Transverse colon (tissue), 4 donors: ENCODE results near the gene OSCP1. TPM values are rescaled to one million over a fixed set of nuclear protein-coding genes. Genes with fewer than 3 reads are reported as not detected.

Experiments
- DNase-seq: peaks from one replicate; pipeline ENCODE4 v3.0.0-alpha.2; 2019
- H3K27ac ChIP-seq, 4 donors: fragments of 200-600 bp; sonication (generic); 2 replicates each; pipeline ENCODE4 v1.5.1; 2016 to 2018; ENCODE audit warnings: inconsistent platforms in 4 of 4
- H3K27me3 ChIP-seq: fragments of 200-600 bp; sonication (generic); 2 replicates; pipeline ENCODE4 v1.5.1; 2017; ENCODE audit warnings: inconsistent platforms
- H3K36me3 ChIP-seq, 4 donors: fragments of 200-600 bp; sonication (generic); 2 replicates each; pipeline ENCODE4 v1.5.1; 2017 to 2019; ENCODE audit warnings: inconsistent platforms in 4 of 4
- H3K4me1 ChIP-seq, 4 donors: fragments of 200-600 bp; sonication (generic); 2 replicates each; pipeline ENCODE4 v1.5.1; 2017 to 2020; ENCODE audit warnings: inconsistent platforms in 4 of 4
- H3K4me3 ChIP-seq, 4 donors: fragments of 200-600 bp; sonication (generic); 1 replicate in 1 of 4; 2 replicates in 3 of 4; pipeline versions ENCODE4 v1.5.1 to v1.6.1; 2017 to 2019; ENCODE audit warnings: inconsistent platforms in 4 of 4
- H3K9me3 ChIP-seq, 2 donors: fragments of 200-600 bp; sonication (generic); 2 replicates each; pipeline ENCODE4 v1.5.1; 2017 to 2019; ENCODE audit warnings: inconsistent platforms in 2 of 2
- CTCF ChIP-seq, 5 experiments: fragments of 200-600 bp in 3 of 5; fragments of 450-650 bp in 2 of 5; sonication (generic) in 3 of 5; IDR thresholded peaks; 1 replicate in 2 of 5; 2 replicates in 3 of 5; pipeline ENCODE4 v1.5.1; 2016 to 2017; ENCODE audit warnings: antibody characterized with exemption in 5 of 5, inconsistent platforms in 3 of 5, mild to moderate bottlenecking in 2 of 5, moderate library complexity in 1 of 5
- EP300 ChIP-seq: sonication (generic); formaldehyde crosslinking; IDR thresholded peaks from one replicate; pipeline ENCODE4 v1.6.1; 2017; ENCODE audit warnings: antibody characterized with exemption, low read depth
- POLR2A ChIP-seq: fragments of 450-650 bp; IDR thresholded peaks from one replicate; pipeline ENCODE4 v1.6.1; 2016; ENCODE audit warnings: antibody characterized with exemption, mild to moderate bottlenecking, moderate library complexity
- POLR2AphosphoS5 ChIP-seq, 3 donors: sonication (generic); formaldehyde crosslinking; IDR thresholded peaks; one replicate each; pipeline ENCODE4 v1.6.1; 2016; ENCODE audit warnings: antibody characterized with exemption in 3 of 3
- WGBS, 2 donors: methylation state at CpG; one replicate each; pipeline ENCODE4 v1.1.5; 2018; ENCODE audit warnings: low coverage in 1 of 2; 5-methylcytosine and 5-hydroxymethylcytosine counted together
- in situ Hi-C, 4 donors: fragments of 200-750 bp; cut with MboI; loops; one replicate each; pipeline versions ENCODE4 v1.15.0 to v1.15.1; 2017; ENCODE audit warnings: low sequenced_read_pairs in 3 of 4, low pct_ligation_motif_present in 1 of 4, low pct_unique_long_range_greater_than_20kb in 1 of 4
- intact Hi-C: fragments of 100-400 bp; cut with DNase I; formaldehyde crosslinking; loops from one replicate; pipeline ENCODE4 v1.15.1; 2023; ENCODE audit warnings: low total_unique reads
- total RNA-seq, 4 donors: library from RNA; depleted of rRNA; stranded (reverse); fragments of >200 nt; gene quantifications; one replicate each; pipeline ENCODE4 v1.1.0, GENCODE V29; 2016

Gene OSCP1
- total RNA-seq, 4 donors from 2014 or later: 1.2 to 4.8 (median 3.7) TPM; not detected in 1

GRCh38 chr1:36475910-36476604 lies 25.8 kb upstream of the OSCP1 start:
- Histone ChIP-seq H3K27me3 (no peaks in the 10 kb centered on the region), H3K9me3 (no peaks in the 10 kb centered on the region), H3K27ac (no peak overlapping the region), H3K36me3 (no peaks in the 10 kb centered on the region), H3K4me3 (no peak overlapping the region), H3K4me1 (no peaks in the 10 kb centered on the region)
- in situ Hi-C loops (no loop called here), intact Hi-C loops (no loop called here)
- no peak for DNase-seq
- 87 to 88% methylated on average over 3 to 7 of the region's 7 CpGs for WGBS, 2 donors
- TF ChIP-seq CTCF (IDR thresholded peaks at IDR 0.05) (no peak), POLR2AphosphoS5 (IDR thresholded peaks at IDR 0.05) (no peak), POLR2A (no peak), EP300 (no peak)

DNA sequence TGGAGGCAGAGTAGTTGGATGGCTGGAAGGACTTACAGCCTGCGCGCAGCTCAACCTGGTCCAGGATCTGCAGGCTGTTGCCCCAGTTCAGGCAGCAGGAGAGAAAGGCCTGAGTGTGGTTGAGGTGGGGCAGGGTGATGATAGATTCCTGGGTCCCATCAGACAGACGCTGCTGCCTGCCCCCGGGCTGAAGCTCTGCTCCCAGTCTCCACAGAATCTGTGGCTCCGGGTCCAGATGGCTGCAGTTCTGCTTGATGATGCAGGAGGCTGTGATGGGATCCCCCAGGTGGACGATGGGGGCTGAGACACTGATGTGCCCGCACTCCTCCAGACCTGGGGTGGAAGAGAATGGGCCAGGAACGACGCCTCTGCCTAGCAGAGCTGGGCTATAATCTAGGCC lies 25.1 kb upstream of the OSCP1 start:
- in situ Hi-C loops (no loop called here), intact Hi-C loops (no loop called here)
- no peak for TF ChIP-seq EP300
- no peak for TF ChIP-seq CTCF (IDR thresholded peaks at IDR 0.05)
- TF ChIP-seq POLR2AphosphoS5 (IDR thresholded peaks at IDR 0.05): no peak
- no peak for TF ChIP-seq POLR2A
- H3K27me3 ChIP-seq: no peaks in the 10 kb centered on the region
- H3K27ac ChIP-seq: no peak overlapping the region
- H3K9me3 ChIP-seq: no peaks in the 10 kb centered on the region
- WGBS, 2 donors: 75% methylated on average over 9 of the region's 9 CpGs; no CpG with 5 or more reads in 1 of the 2 donors
- H3K4me1 ChIP-seq: no peaks in the 10 kb centered on the region
- H3K36me3 ChIP-seq: no peaks in the 10 kb centered on the region
- no peak for DNase-seq
- no peak overlapping the region for H3K4me3 ChIP-seq

GRCh38 chr1:36472656-36473055 lies 22.4 kb upstream of the OSCP1 start:
- Histone ChIP-seq H3K4me3 (no peak overlapping the region), H3K27me3 (no peaks in the 10 kb centered on the region), H3K36me3 (no peaks in the 10 kb centered on the region), H3K4me1 (no peaks in the 10 kb centered on the region), H3K27ac (no peak overlapping the region), H3K9me3 (no peaks in the 10 kb centered on the region)
- 91% methylated on average over 6 of the region's 6 CpGs; no CpG with 5 or more reads in 1 of the 2 donors for WGBS, 2 donors
- intact Hi-C loops: no loop called here
- no peak for TF ChIP-seq POLR2AphosphoS5 (IDR thresholded peaks at IDR 0.05)
- no peak for TF ChIP-seq POLR2A
- TF ChIP-seq EP300: no peak
- no peak for TF ChIP-seq CTCF (IDR thresholded peaks at IDR 0.05)
- in situ Hi-C loops: no loop called here
- no peak for DNase-seq

DNA sequence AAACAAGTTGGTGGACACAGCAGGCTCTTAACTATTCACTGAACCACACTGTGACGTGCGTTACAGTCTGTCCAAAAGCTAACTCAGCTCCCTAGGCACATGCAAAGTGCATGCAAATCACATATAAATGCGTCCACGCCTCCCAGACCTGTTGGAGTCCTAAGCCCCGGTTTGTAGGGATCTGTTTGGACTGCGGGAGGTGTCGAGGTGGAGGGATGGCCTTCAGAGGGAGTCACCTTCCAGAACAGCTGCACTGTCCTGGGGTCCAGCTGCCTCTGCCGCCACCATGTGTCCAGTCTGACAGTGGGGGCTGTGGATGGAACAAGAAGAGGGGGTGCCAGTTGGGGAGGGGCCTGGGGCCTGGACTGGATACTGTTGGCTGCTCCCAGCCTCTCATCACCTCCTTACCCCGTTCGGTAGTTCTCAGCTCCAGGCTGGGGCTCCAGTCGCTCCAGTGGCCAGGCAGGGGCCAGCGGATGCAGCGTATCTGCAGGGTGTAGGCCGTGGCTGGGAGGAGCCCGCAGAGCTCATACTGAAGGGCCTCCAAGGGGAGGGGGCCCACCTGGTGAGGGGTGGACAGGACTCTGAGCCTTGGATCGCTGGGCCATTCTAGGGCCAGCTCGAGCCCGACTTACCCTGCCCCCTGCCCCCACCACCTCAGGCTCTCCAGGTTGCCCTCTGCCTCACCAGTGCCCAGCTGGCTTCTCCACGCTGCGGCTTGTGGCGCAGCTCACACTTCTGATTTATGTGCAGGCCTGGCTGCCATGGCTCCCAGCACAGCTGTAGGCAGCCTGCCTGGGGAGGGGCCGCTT lies 21.8 kb upstream of the OSCP1 start:
- in situ Hi-C loops (no loop called here), intact Hi-C loops (no loop called here)
- H3K4me1 ChIP-seq: no peaks in the 10 kb centered on the region
- H3K36me3 ChIP-seq: no peaks in the 10 kb centered on the region
- no peaks in the 10 kb centered on the region for H3K9me3 ChIP-seq
- no peaks in the 10 kb centered on the region for H3K27me3 ChIP-seq
- no peak for TF ChIP-seq EP300
- 74% methylated on average over 16 of the region's 22 CpGs; no CpG with 5 or more reads in 1 of the 2 donors for WGBS, 2 donors
- no peak overlapping the region for H3K27ac ChIP-seq
- H3K4me3 ChIP-seq: no peak overlapping the region
- no peak for DNase-seq
